Anterior cingulate cortex (tissue), 58 donors: ENCODE measurements around the gene CDH4.

ENCODE experiments used
- DNase-seq, 58 donors: peaks; one replicate each; lab custom pipeline; 2025; lab: John Stamatoyannopoulos, UW

CDH4 gene

DNA sequence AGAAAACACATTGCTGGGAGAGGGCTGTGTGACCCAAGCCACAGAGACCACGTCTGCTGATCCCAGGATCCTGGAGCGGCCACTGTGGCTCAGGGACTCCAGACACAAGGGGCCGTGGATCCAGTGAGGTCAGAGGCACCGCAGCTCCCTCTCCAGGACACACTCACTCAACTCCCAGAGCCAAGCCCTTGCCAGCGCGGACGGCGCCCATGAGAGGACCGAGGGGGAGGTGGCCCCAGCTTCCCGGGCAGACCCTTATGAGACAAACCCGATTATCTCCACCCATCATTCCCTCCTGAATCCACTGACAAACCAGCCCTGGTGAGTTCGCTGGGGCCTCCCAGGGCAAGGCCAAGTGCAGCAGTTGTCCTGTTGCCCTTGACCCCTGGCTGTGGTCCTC lies 612.4 kb downstream of the CDH4 start:
- peak in 2 of 58 donors; percentile 10 to 43 for DNase-seq

GRCh38 chr20:61865353-61865752 lies 613.3 kb downstream of the CDH4 start:
- no peak for DNase-seq

GRCh38 chr20:61866165-61866564 lies 614.1 kb downstream of the CDH4 start:
- DNase-seq, result no peak

- no peak for DNase-seq
Measured at GRCh38 chr20:61868006-61868405, 615.9 kb downstream of the CDH4 start.

- DNase-seq, result no peak
Measured at GRCh38 chr20:61868466-61869090, 616.5 kb downstream of the CDH4 start.

DNA sequence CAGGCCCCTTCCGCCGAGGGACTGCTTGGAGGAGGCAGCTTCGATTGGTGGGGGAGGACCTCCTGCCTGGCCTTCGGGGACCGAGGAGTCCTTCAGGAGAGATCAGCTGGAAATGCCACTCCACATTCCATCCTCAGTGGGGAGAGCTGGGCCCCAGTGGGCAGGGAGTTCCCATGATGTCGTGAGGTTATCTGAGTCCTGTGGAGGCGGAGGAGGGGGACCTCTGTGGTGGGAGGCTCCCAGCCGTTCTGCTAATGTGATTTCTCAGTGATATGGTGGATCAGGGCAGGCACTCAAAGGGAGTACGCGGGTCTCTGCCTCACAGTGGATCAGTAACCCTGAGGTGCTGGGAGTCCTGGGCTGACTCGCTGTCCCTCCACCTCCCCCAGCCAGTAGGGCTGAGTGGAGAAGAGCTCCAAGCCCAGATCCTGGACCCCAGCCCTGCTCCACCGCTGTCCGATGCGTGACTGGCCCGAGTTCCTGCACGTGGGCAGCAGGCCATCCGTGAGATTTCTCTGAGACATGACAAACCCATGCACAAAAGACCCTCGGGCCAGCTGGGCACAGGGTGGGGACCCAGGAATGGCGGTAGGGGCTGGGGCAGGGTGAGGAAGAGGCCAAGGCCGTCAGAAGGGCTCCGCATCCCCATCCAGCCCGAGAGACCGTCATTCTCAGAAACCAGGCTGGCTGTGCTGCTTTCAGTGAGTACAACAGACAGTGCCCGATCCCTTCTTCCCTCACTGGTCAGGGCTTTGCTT lies 617.9 kb downstream of the CDH4 start:
- no peak for DNase-seq

DNA sequence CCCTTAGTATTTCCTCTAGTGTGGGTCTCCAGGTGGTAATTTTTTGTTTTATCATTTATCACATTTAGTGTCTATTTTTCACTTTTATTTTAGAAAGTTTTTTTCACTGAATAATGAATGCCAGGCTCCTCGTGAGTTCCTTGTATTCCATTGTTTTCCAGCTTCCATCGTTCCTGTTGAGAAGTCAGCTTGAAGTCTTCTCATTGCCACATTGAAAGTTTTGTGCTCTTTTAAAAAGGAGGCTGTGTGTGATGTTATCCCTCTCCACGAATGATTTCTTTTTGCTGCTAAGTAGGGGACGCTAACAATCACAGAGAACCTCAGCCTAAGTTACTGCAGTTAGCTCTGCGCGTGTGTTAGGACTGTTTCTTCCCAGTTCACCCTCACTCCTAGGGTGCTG lies 619.1 kb downstream of the CDH4 start:
- no peak for DNase-seq

GRCh38 chr20:61871913-61872312 lies 619.9 kb downstream of the CDH4 start:
- no peak for DNase-seq

- no peak for DNase-seq
Measured at GRCh38 chr20:61872371-61872900, 620.4 kb downstream of the CDH4 start.

- no peak for DNase-seq
Measured at GRCh38 chr20:61873651-61874420, 621.8 kb downstream of the CDH4 start.

DNA sequence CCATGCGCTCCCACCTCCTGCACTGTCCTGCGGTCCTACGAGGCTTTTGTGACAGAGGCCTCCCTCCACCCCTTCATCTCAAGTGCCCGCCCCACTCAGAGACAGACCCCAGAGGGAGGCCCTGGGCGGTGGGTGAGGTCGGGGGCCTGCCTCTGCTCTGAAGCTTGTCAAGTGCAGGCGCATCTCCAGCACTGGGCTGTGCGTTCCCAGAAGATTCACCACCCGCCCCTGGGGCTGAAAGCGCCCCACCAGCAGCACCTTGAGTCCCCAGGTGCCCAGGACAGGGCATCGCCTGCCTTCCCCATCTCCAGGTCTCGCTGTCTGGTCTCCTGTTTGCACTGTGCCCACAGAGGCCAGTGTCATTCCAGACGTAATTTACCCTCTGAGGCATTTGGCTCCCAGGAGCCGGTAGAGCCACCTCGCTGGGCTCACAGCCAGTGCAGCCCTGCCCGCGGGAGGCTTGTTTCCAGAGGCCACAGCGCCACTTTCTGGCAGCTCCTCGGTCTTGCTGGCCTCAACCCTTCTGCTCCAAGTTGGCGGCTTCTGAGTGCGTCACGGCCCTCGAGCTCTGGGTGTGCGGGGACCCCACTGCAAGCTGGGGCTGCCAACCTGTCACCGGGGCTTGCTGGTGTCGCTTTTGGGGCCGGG lies 622.5 kb downstream of the CDH4 start:
- DNase-seq, result peak in 2 of 58 donors; percentile 6 to 26

DNA sequence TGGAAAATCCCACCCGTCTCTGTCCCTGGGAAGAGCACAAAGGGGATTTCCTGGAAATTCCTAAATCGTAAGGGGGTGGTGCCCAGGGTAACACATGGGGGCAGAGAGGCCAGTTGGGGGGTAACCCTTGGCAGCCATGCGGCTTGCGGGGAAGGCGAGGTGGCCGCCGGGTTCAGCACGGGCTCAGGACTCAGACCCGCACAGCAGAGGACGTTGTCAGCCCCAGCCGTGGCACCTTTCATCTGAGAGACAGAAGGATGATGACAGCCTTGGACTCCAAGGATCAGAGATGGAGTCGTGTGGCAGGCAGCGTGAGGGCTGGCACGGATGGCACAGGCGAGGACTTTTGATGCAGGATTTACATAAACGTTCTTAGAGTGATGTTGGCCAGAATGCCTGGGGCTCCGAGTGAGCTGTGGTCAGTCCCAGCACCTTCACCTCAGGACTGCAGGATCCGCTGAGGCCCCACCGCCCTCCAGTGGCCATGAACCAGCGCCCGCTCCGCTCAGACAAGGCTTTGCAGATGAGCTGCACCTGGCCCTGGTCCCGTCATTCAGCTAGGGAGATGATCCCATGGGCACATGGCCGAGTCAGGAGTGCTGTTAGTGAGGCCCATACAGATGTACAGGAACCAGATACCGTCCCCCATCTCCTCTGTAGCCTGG lies 623.3 kb downstream of the CDH4 start:
- peak in 26 of 58 donors; percentile 3 to 66 (median 46) for DNase-seq

GRCh38 chr20:61875996-61876395 lies 623.9 kb downstream of the CDH4 start:
- no peak for DNase-seq

GRCh38 chr20:61876952-61877728 lies 625.1 kb downstream of the CDH4 start:
- DNase-seq, result no peak

DNA sequence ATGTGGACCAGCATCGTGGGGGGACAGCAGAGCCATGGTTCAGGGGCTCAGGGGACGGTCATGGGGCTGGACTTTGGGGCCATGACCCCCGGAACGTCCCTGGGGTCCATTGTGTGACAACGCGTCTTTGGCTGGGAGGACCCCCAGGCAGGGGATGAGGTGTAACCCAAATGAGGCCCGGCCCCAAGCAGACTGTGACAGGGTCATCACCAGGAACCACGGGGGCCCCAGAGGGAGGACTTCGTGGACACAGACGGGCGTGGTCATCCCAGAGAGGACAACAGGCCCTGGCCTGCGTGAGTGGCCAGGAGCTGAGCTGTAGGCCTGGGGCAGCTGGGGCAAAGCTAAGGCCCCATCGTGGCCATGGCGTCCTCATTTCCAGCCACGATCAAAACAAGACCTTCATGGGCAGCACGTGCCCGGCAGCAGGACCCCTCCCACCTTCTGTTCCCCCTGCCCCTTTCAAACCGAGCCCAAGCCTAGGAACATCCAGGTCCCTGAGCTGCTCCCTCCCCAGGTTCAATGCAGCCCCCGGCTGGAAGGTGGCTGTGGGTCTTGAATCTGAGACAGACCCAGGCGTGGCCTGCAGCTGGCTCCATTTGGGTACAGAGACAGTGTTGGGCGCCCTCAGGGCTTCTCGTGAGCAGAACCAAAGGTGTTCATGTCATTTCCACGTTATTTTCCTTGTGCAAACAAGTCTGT lies 625.9 kb downstream of the CDH4 start:
- DNase-seq, result no peak

DNA sequence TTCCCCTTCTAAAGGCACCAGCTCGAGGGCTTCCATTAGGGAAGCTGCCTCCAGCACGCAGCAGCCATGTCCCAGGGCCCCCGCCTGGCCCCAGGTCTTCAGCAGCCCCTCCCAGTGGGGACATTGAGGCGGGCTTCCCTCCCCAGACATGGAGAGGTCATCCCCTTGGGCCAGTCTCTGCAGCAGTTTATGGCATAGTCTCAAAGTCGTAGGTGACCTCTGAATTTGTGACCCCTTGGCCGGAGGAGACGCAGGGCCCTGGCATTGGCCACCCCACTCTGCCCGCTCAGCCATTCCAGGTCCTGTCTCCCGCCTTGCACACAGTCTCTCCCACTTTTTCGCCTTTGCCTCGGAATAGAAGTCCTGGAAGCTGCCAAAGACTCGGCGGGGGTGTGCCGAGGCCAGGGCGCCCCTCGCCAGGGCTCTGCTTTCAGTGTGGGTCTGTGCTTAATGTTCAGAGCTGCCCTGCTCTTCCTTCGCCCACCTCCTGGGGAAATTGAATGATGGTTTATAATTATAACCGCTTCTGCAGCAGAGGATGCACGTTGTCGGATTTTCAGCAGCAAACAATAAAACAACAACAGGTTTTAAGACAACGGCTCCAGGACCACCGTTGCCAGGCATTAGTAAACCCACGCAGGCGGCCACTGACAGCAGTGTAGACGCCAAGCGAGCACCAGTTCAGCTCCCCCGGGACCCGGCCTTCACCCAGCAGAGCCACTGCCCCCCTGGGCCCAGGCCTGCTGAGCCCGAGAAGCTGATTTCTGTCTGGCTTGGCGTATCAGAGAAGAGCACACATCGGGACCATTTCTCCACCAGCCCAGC lies 626.6 kb downstream of the CDH4 start:
- DNase-seq, result no peak

- no peak for DNase-seq
Measured at GRCh38 chr20:61879303-61879620, 627.2 kb downstream of the CDH4 start.

GRCh38 chr20:61879694-61880093 lies 627.6 kb downstream of the CDH4 start:
- DNase-seq, result no peak
